NB4 (cell line): ENCODE results near the gene USP48.

Experiments used
- TF ChIP-seq, protein P1 (sequence below): IDR thresholded peaks from one replicate; pipeline ENCODE4 v1.5.1; 2012; ENCODE audit warnings: low read depth, low read length
- TF ChIP-seq, protein P2 (sequence below): IDR thresholded peaks from 2 replicates; pipeline ENCODE4 v1.6.1; 2011; ENCODE audit warnings: low read depth, low read length

DNA sequence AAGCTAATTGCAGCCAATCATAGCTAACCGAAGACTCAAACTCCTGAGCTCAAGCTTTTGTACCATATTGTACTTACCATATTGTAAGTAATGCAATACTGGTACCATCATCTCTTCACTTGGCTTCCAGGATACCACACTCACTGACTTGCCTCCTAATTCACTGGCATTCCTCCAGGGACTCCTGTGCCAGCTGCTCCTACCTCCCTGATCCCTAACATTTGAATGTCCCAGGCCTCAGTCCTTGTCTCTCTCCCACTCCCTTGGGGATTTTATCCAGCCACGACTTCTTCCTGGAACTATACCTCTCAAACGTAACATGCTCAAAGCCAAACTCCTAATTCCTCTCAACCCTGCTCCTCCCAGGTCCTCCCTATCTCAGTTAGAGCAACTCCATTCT, 33.8 kb downstream of the USP48 start:
- TF ChIP-seq, protein P1, sequence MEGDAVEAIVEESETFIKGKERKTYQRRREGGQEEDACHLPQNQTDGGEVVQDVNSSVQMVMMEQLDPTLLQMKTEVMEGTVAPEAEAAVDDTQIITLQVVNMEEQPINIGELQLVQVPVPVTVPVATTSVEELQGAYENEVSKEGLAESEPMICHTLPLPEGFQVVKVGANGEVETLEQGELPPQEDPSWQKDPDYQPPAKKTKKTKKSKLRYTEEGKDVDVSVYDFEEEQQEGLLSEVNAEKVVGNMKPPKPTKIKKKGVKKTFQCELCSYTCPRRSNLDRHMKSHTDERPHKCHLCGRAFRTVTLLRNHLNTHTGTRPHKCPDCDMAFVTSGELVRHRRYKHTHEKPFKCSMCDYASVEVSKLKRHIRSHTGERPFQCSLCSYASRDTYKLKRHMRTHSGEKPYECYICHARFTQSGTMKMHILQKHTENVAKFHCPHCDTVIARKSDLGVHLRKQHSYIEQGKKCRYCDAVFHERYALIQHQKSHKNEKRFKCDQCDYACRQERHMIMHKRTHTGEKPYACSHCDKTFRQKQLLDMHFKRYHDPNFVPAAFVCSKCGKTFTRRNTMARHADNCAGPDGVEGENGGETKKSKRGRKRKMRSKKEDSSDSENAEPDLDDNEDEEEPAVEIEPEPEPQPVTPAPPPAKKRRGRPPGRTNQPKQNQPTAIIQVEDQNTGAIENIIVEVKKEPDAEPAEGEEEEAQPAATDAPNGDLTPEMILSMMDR, result no peak
- TF ChIP-seq, protein P2, sequence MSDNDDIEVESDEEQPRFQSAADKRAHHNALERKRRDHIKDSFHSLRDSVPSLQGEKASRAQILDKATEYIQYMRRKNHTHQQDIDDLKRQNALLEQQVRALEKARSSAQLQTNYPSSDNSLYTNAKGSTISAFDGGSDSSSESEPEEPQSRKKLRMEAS, result no peak
